HepG2 (cell line): ENCODE results near the gene CDKL5. TPM values are rescaled to one million over a fixed set of nuclear protein-coding genes. Genes with fewer than 3 reads are reported as not detected.

Experiments
- ATAC-seq: fragments of 200-7000 bp; cut with Tn5 transposase; 3 replicates; pipeline ENCODE4 v1.9.1; 2020; ENCODE audit warnings: mild to moderate bottlenecking, moderate library complexity
- BruUV-seq: library from RNA; stranded (reverse); fragments of 400-500 nt; replicated peaks from 2 replicates; lab custom pipeline; 2021; lab: Mats Ljungman, UMichigan
- CTCF ChIA-PET: fragments of 300-600 bp; formaldehyde crosslinking; extraction: SDS; loops from one replicate; lab custom pipeline; 2021; ENCODE audit warnings: low total read pairs, inconsistent platforms, low intra/inter-chr PET ratio; lab: Yijun Ruan, JAX
- POLR2A ChIA-PET: fragments of 350-600 bp; sonication (Branson Sonifier 250); formaldehyde crosslinking; loops from one replicate; lab custom pipeline; 2020; ENCODE audit warnings: antibody characterized with exemption, inconsistent platforms; lab: Yijun Ruan, JAX
- DNase-seq: peaks from one replicate; pipeline ENCODE4 v3.0.0-alpha.2; 2015; ENCODE audit warnings: low spot score
- FAIRE-seq: peaks from 3 replicates; lab custom pipeline; 2011; peaks lifted over from hg19 to GRCh38; lab: Jason Lieb, UNC
- H2AFZ ChIP-seq: one replicate; pipeline ENCODE4 v1.6.1; 2011; ENCODE audit warnings: low read length, inconsistent platforms
- H3K27ac ChIP-seq: fragments of 300-600 bp; 3 replicates; pipeline ENCODE4 v1.8.0; 2011; ENCODE audit warnings: mixed run types, mild to moderate bottlenecking, mixed read lengths, low read length, inconsistent platforms; ENCODE audit not compliant: insufficient read depth; ENCODE audit errors: extremely low read length
- H3K27me3 ChIP-seq, 2 experiments: fragments of 200-600 bp in 1 of 2; 2 replicates in 1 of 2; 3 replicates in 1 of 2; pipeline versions ENCODE4 v1.6.0 to v1.8.0; 2011; ENCODE audit warnings: low read length in 2 of 2, mild to moderate bottlenecking in 2 of 2, moderate library complexity in 2 of 2, inconsistent platforms in 1 of 2; ENCODE audit not compliant: insufficient read depth in 2 of 2, control insufficient read depth in 1 of 2
- H3K36me3 ChIP-seq, 2 experiments: fragments of 200-600 bp in 1 of 2; replicated peaks in 1 of 2; 2 replicates in 1 of 2; 3 replicates in 1 of 2; pipeline versions ENCODE4 v1.5.1 to v1.8.0; 2011; ENCODE audit warnings: low read length in 2 of 2, inconsistent platforms in 1 of 2; ENCODE audit not compliant: insufficient read depth in 2 of 2, control insufficient read depth in 1 of 2
- H3K4me1 ChIP-seq: 2 replicates; pipeline ENCODE4 v1.5.1; 2012; ENCODE audit warnings: low read length, inconsistent platforms; ENCODE audit not compliant: insufficient read depth
- H3K4me2 ChIP-seq: 2 replicates; pipeline ENCODE4 v1.6.0; 2011; ENCODE audit warnings: low read depth, low read length, inconsistent platforms
- H3K4me3 ChIP-seq, 3 experiments: fragments of 200-600 bp in 1 of 3; sonication (generic), shearing (Covaris generic) in 1 of 3; replicated peaks in 1 of 3; 2 replicates each; pipeline ENCODE4 v1.5.1; 2011 to 2016; ENCODE audit warnings: low read length in 3 of 3, inconsistent platforms in 2 of 3, low read depth in 2 of 3, mild to moderate bottlenecking in 2 of 3, control low read depth in 1 of 3, mixed read lengths in 1 of 3; ENCODE audit not compliant: insufficient read depth in 1 of 3
- H3K79me2 ChIP-seq: one replicate; pipeline ENCODE4 v1.6.1; 2011; ENCODE audit warnings: low read length, inconsistent platforms; ENCODE audit not compliant: insufficient read depth
- H3K9ac ChIP-seq: 2 replicates; pipeline ENCODE4 v1.6.0; 2011; ENCODE audit warnings: mild to moderate bottlenecking, low read depth, low read length, inconsistent platforms; ENCODE audit not compliant: insufficient read depth
- H3K9me3 ChIP-seq: 2 replicates; pipeline ENCODE4 v1.5.1; 2012; ENCODE audit warnings: mild to moderate bottlenecking, low read length
- H4K20me1 ChIP-seq: 2 replicates; pipeline ENCODE4 v1.6.0; 2011; ENCODE audit warnings: inconsistent platforms, mild to moderate bottlenecking, low read length, moderate library complexity; ENCODE audit not compliant: insufficient read depth
- CTCF ChIP-seq: sonication (generic); formaldehyde crosslinking; IDR thresholded peaks from 2 replicates; pipeline ENCODE4 v1.5.0; 2020; ENCODE audit warnings: mild to moderate bottlenecking, missing genetic modification reagents, moderate library complexity
- ZNF280B ChIP-seq: sonication (generic); formaldehyde crosslinking; IDR thresholded peaks from 2 replicates; pipeline ENCODE4 v1.5.0; 2020; ENCODE audit warnings: missing genetic modification reagents, mild to moderate bottlenecking, borderline replicate concordance
- WGBS: methylation state at CpG from one replicate; pipeline ENCODE4 v1.1.6; 2017; ENCODE audit warnings: low lambda C conversion rate; 5-methylcytosine and 5-hydroxymethylcytosine counted together
- in situ Hi-C: cut with HindIII; loops from 2 replicates; pipeline ENCODE4 v1.10.0; 2017; ENCODE audit warnings: low pct_unique_long_range_greater_than_20kb; ENCODE audit not compliant: extremely low pct_ligation_motif_present
- intact Hi-C: fragments of 100-400 bp; cut with micrococcal nuclease; formaldehyde crosslinking; loops from one replicate; pipeline ENCODE4 v1.10.0; 2022; ENCODE audit not compliant: unreplicated experiment
- polyA plus RNA-seq, 8 experiments: library from polyadenylated mRNA; depleted of rRNA in 3 of 8; stranded (reverse) in 7 of 8; unstranded in 1 of 8; fragments of >200 nt; fragmentation: Illumina TruSeq in 4 of 8; extraction: Trizol in 4 of 8; gene quantifications; 2 replicates each; pipeline versions ENCODE4 v1.2.1 to v1.2.3, GENCODE V29; 2011 to 2016; ENCODE audit warnings: low read depth in 4 of 8, missing spikeins in 1 of 8, mixed read lengths in 1 of 8; ENCODE audit not compliant: insufficient read depth in 1 of 8
- total RNA-seq, 5 experiments: library from RNA; depleted of rRNA; stranded (reverse); fragments of >200 nt; fragmentation: Illumina TruSeq; extraction: Trizol; gene quantifications; 2 replicates each; pipeline ENCODE4 v1.2.3, GENCODE V29; 2016; ENCODE audit warnings: low read depth in 1 of 5

CDKL5 gene
- total and polyA plus RNA-seq, 2 of the 13 experiments (the other 11 are each of a cell fraction or from before 2014, with no cell fraction given), result 2.8 to 7.0 TPM

GRCh38 chrX:18389966-18390365 lies 35.4 kb upstream of the CDKL5 start:
- Histone ChIP-seq H3K4me2 (no peak overlapping the region), H3K36me3 (no peaks in the 10 kb centered on the region), H3K9me3 (no peaks in the 10 kb centered on the region), H3K4me1 (0 out of 2 replicates have a peak, but pooled peaks cover 6% of the 10 kb centered on the region), H3K4me3 (no peak overlapping the region), H3K9ac (no peak overlapping the region), H3K79me2 (no peaks in the 10 kb centered on the region), H3K27me3 (no peaks in the 10 kb centered on the region), H3K27ac (no peak overlapping the region), H2AFZ (no peak overlapping the region), H4K20me1 (no peaks in the 10 kb centered on the region)
- ChIA-PET CTCF (interaction anchor here (2.3 kb wide), 1 partner anchor 945 kb away, joined by 20 read pairs; no protein-coding TSS in a partner anchor), POLR2A (no interaction called here)
- DNase-seq (no peak), FAIRE-seq (no peak), ATAC-seq (no peak)
- intact Hi-C loops (loop anchor here (5.0 to 10.0 kb wide), 2 partner anchors 285 to 497 kb away; partner anchors contain the start of gene RS1), in situ Hi-C loops (loop anchor here (10.0 to 25.0 kb wide), 3 partner anchors 453 to 578 kb away; no protein-coding TSS in a partner anchor)
- BruUV-seq, result no TSS peak
- WGBS, result 46% methylated on average over 3 of the region's 3 CpGs
- TF ChIP-seq CTCF (0 out of 2 replicates have a peak, but pooled peaks have one; percentile 11), ZNF280B (no peak)
